HG02840 (cell line): ENCODE results near the gene GM2A.

ENCODE experiments used
- ATAC-seq: cut with Tn5 transposase; IDR thresholded peaks from one replicate; pipeline ENCODE4 v1.9.1; 2021; ENCODE audit warnings: mild to moderate bottlenecking, moderate library complexity, moderate number of reproducible peaks; ENCODE audit not compliant: unreplicated experiment, low FRiP score

Gene GM2A

DNA sequence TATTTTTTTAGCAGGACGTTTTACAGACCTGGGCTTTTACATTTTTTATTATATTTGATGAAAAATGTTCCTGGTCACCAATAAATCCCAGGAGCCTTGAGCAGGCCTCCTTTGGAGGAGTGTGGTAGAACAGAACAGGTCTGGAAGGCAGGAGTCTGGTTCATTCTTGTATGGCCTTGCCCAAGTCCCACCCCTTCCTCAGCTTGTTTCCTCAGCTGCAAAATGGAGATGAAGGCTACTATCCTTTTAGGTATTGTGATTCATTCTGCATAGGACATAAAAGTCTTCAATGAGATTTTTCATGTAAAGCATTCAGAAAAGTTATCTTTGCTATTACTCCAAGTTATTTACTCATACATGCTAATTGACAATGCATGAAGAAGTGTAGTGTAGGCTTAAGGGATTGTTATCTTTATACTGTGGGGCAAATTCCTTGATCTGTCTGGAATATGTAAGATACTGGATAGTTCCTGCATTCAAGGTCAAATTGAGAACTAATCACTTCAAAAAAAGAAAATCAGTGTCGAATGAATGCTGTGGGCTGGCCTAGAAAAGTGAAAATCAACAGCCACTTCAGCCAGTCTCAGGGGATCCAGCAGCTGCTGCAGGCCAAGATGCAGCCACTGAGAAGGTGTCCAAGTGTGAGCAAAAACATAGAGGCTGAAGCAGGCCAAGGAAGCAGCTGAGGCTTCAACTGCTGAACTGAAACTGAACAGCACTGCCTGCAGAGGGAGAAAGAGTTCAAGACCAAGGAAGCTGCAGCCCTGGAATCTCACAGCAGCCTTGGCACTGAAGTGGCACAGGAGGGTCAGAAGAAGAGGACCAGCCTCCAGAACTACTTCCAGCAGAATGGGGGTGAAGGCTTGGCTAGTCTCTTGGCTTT is 66.1 kb downstream of the GM2A start:
- no peak for ATAC-seq
